Karpas-422 (cell line): ENCODE measurements around the gene AMHR2. TPM values are rescaled to one million over a fixed set of nuclear protein-coding genes. Genes with fewer than 3 reads are reported as not detected.
"Not testable (repeated sequence)": the region's sequence is repeated elsewhere in the genome, so short reads cannot be mapped to it uniquely, and the experiment has no call there.

Experiments
- DNase-seq: peaks from one replicate; pipeline ENCODE4 v3.0.0-alpha.2; 2015
- H2AFZ ChIP-seq: fragments of 200-600 bp; sonication (generic); 2 replicates; pipeline ENCODE4 v1.6.1; 2014; ENCODE audit warnings: antibody characterized with exemption, low read length, mixed read lengths
- H3K27ac ChIP-seq: fragments of 200-600 bp; sonication (generic); 2 replicates; pipeline ENCODE4 v1.5.1; 2014; ENCODE audit warnings: mild to moderate bottlenecking, low read length, moderate library complexity
- H3K27me3 ChIP-seq: fragments of 200-600 bp; sonication (generic); 2 replicates; pipeline ENCODE4 v1.6.1; 2014; ENCODE audit warnings: low read length, mixed read lengths
- H3K36me3 ChIP-seq: fragments of 200-600 bp; sonication (generic); 2 replicates; pipeline ENCODE4 v1.6.1; 2014; ENCODE audit warnings: low read length, mixed read lengths; ENCODE audit not compliant: insufficient read depth
- H3K4me1 ChIP-seq: fragments of 200-600 bp; sonication (generic); 2 replicates; pipeline ENCODE4 v1.6.1; 2014; ENCODE audit warnings: mild to moderate bottlenecking, low read length, mixed read lengths
- H3K4me2 ChIP-seq: fragments of 200-600 bp; sonication (generic); 2 replicates; pipeline ENCODE4 v1.6.1; 2014; ENCODE audit warnings: low read length, low read depth, mild to moderate bottlenecking; ENCODE audit not compliant: poor library complexity, severe bottlenecking
- H3K4me3 ChIP-seq: fragments of 200-600 bp; sonication (generic); 2 replicates; pipeline ENCODE4 v1.5.1; 2014; ENCODE audit warnings: mild to moderate bottlenecking, antibody characterized with exemption, low read length, mixed read lengths
- H3K79me2 ChIP-seq: fragments of 200-600 bp; sonication (generic); 2 replicates; pipeline ENCODE4 v1.6.1; 2014; ENCODE audit warnings: mild to moderate bottlenecking, low read length, mixed read lengths
- H3K9ac ChIP-seq: fragments of 200-600 bp; sonication (generic); 2 replicates; pipeline ENCODE4 v1.6.0; 2014; ENCODE audit warnings: low read length
- H3K9me2 ChIP-seq: fragments of 200-600 bp; sonication (generic), shearing (Covaris generic); replicated peaks from 2 replicates; pipeline ENCODE4 v1.6.0; 2014; ENCODE audit warnings: mild to moderate bottlenecking, low read length, moderate library complexity; ENCODE audit not compliant: insufficient read depth
- H3K9me3 ChIP-seq: fragments of 300-700, 200-600 bp; sonication (generic); 2 replicates; pipeline ENCODE4 v1.6.1; 2014; ENCODE audit warnings: low read length, mixed read lengths
- H4K20me1 ChIP-seq: fragments of 200-600 bp; sonication (generic); 2 replicates; pipeline ENCODE4 v1.6.1; 2014; ENCODE audit warnings: mild to moderate bottlenecking, antibody characterized with exemption, low read length, low read depth; ENCODE audit not compliant: insufficient read depth
- total RNA-seq: library from RNA; depleted of rRNA; stranded (reverse); fragments of >200 nt; shearing (Covaris generic); gene quantifications from 2 replicates; pipeline ENCODE4 v1.2.3, GENCODE V29; 2014; ENCODE audit warnings: low replicate concordance

The AMHR2 gene
- total RNA-seq, 1 experiment from 2014 or later = not detected

DNA sequence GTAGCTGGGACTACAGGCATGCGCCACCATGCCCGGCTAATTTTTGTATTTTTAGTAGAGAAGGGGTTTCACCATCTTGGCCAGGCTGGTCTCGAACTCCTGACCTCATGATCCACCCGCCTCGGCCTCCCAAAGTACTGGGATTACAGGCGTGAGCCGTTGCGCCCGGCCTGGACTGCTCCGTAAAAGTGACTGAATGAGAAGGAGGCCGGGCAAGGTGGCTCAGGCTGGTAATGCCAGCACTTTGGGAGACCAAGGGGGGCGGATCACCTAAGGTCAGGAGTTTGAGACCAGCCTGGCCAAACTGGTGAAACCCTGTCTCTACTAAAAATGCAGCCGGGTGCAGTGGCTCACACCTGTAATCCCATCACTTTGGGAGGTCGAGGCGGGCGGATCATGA is 21.3 kb upstream of the AMHR2 start:
- H4K20me1 ChIP-seq, DNase-seq, H3K9me3 ChIP-seq, H3K9ac ChIP-seq, H2AFZ ChIP-seq, H3K27ac ChIP-seq, H3K27me3 ChIP-seq, H3K36me3 ChIP-seq, H3K4me3 ChIP-seq, H3K9me2 ChIP-seq, H3K4me1 ChIP-seq, H3K4me2 ChIP-seq: not testable (repeated sequence)
- peaks cover 53% of the 10 kb centered on the region for H3K79me2 ChIP-seq

DNA sequence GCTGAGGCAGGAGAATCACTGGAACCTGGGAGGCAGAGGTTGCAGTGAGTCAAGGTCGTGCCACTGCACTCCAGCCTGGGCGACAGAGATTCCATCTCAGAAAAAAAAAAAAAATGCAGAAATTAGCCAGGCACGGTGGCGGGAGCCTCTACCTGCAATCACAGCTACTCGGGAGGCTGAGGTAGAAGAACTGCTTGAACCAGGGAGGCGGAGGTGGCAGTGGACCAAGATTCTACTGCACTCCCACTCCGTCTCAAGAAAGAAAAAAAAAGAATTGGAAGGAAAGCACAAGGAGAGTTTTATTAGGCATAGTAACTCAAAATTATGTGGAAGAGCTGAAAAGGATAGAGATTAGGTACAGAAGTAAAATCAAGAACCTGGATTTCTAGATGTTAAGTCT is 20.8 kb upstream of the AMHR2 start:
- Histone ChIP-seq H3K9me3 (no peaks in the 10 kb centered on the region), H3K27ac (no peak overlapping the region), H3K36me3 (no peaks in the 10 kb centered on the region), H3K4me3 (no peak overlapping the region), H3K4me1 (no peaks in the 10 kb centered on the region), H3K9me2 (no peaks in the 10 kb centered on the region), H4K20me1 (no peaks in the 10 kb centered on the region), H3K27me3 (no peaks in the 10 kb centered on the region), H2AFZ (no peak overlapping the region), H3K9ac (no peak overlapping the region), H3K4me2 (no peak overlapping the region), H3K79me2 (peaks cover 49% of the 10 kb centered on the region)
- DNase-seq = no peak

DNA sequence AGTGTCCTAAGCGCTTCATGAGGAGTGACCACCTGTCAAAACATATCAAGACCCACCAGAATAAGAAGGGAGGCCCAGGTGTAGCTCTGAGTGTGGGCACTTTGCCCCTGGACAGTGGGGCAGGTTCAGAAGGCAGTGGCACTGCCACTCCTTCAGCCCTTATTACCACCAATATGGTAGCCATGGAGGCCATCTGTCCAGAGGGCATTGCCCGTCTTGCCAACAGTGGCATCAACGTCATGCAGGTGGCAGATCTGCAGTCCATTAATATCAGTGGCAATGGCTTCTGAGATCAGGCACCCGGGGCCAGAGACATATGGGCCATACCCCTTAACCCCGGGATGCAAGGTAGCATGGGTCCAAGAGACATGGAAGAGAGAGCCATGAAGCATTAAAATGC is 12.7 kb upstream of the AMHR2 start:
- H3K9ac ChIP-seq = no peak overlapping the region
- no peaks in the 10 kb centered on the region for H4K20me1 ChIP-seq
- no peaks in the 10 kb centered on the region for H3K9me3 ChIP-seq
- H3K36me3 ChIP-seq = peaks cover 20% of the 10 kb centered on the region
- H3K9me2 ChIP-seq = no peaks in the 10 kb centered on the region
- H3K27me3 ChIP-seq = no peaks in the 10 kb centered on the region
- no peak overlapping the region for H2AFZ ChIP-seq
- H3K4me1 ChIP-seq = peaks cover 20% of the 10 kb centered on the region
- no peak for DNase-seq
- no peaks in the 10 kb centered on the region for H3K79me2 ChIP-seq
- H3K4me2 ChIP-seq = no peak overlapping the region
- no peak overlapping the region for H3K27ac ChIP-seq
- H3K4me3 ChIP-seq = no peak overlapping the region

DNA sequence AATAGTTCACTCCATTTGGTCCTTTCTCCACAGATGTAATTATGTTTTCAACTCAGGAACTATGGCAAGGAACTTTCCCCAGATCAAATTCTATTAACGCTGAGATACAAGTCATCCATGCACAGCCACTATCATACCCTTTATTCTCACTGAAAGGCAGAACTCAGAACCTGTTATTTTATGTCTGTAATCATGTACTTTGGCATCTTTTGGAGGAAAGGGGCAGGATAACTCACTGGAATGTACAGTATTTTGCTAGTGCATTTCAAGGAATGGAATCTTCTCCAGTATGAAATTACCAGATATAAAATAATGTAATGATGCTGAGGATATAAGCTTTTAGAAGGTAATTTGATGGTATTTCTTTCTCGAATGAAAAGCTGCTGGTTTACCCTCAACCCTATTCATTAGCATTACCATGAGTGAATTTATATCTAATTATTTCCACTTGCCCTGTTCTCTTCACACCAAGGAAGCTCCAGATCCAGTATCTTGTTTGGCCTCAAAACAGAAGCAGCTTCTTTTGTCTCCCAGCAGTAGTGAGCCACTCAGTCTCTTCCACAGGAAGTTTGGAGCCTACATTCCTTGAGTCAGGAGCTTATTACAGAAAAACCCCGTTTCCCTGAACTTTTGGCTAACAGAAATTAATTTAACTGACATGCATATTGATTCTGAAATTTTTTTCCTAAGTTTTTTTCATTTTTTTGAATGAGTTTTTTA is 10.0 kb upstream of the AMHR2 start:
- Histone ChIP-seq H4K20me1 (no peaks in the 10 kb centered on the region), H3K36me3 (peaks cover 20% of the 10 kb centered on the region), H3K4me2 (no peak overlapping the region), H3K27me3 (no peaks in the 10 kb centered on the region), H3K9me3 (no peaks in the 10 kb centered on the region), H3K9me2 (no peaks in the 10 kb centered on the region), H3K4me1 (peaks cover 20% of the 10 kb centered on the region), H3K27ac (no peak overlapping the region), H3K4me3 (no peak overlapping the region), H2AFZ (no peak overlapping the region), H3K9ac (no peak overlapping the region), H3K79me2 (no peaks in the 10 kb centered on the region)
- no peak for DNase-seq

DNA sequence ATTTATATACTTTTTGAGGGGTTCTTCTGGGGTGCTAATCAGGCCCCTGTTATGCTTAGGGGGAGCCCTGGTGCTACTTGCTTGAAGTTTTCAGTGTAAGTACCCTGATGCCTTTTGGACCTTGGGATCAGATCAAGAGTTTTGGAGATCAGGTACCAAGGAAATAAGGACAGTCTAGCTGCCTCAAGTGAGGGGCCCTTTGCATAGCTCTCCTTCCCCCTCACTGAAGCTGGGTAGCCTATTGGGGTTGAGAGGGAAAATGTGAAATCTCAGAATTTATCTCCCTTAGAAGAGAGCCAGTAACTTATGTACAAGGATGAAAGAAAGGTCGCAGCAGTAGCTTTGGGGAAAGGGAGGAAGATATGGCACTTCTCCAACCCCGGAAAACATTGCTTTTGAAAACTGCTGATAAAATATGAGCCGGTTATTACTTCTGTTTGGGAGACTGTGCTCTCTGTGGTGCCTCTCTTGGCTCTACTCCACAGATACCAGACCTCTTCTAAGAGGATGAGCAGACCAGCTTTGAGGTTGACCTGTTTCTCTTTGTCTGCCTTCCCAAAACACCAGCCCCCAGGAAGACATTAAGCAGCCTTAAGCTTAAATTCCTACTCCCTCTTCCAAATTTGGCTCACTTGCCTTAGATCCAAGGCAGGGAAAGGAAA is 8.8 kb upstream of the AMHR2 start:
- Histone ChIP-seq H3K27me3 (no peaks in the 10 kb centered on the region), H3K9me3 (no peaks in the 10 kb centered on the region), H3K27ac (no peak overlapping the region), H2AFZ (no peak overlapping the region), H3K79me2 (no peaks in the 10 kb centered on the region), H3K4me1 (peaks cover 20% of the 10 kb centered on the region), H4K20me1 (no peaks in the 10 kb centered on the region), H3K9ac (no peak overlapping the region), H3K36me3 (peaks cover 15% of the 10 kb centered on the region), H3K9me2 (no peaks in the 10 kb centered on the region), H3K4me3 (no peak overlapping the region), H3K4me2 (no peak overlapping the region)
- no peak for DNase-seq

DNA sequence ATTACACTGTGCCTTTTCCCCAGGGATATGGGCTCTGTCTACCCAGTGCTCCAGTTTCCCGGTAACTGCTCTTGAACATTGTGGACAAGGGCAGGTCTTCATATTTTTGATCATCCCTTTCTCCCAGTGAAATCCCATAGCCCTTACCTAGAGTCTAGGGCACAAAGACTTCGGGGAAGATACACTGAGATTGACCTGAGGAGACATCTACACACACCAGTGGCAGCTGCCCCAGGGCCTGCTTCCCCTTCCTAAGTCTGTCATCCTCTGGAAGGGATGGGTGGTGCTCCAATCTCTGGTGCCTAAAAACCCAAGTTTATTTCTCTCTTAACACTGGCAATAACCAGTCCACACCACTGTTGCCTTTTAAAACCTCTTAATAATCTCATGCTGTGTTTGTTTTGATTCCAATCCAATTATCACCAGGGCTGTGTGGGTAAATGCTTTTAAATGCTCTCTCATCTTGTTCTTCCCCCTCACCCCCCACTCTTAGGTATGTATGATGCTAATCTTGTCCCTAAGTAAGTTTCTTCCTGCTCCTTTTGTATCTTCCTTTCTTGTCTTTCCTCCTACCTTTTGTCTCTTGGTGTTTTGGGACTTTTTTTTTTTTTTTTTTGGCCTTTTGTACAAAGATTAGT is 7.8 kb upstream of the AMHR2 start:
- DNase-seq, H3K9ac ChIP-seq, H4K20me1 ChIP-seq, H3K4me2 ChIP-seq, H2AFZ ChIP-seq, H3K27me3 ChIP-seq, H3K4me3 ChIP-seq, H3K79me2 ChIP-seq, H3K27ac ChIP-seq, H3K9me2 ChIP-seq, H3K9me3 ChIP-seq: not testable (repeated sequence)
- Histone ChIP-seq H3K36me3 (peaks cover 13% of the 10 kb centered on the region), H3K4me1 (peaks cover 20% of the 10 kb centered on the region)

DNA sequence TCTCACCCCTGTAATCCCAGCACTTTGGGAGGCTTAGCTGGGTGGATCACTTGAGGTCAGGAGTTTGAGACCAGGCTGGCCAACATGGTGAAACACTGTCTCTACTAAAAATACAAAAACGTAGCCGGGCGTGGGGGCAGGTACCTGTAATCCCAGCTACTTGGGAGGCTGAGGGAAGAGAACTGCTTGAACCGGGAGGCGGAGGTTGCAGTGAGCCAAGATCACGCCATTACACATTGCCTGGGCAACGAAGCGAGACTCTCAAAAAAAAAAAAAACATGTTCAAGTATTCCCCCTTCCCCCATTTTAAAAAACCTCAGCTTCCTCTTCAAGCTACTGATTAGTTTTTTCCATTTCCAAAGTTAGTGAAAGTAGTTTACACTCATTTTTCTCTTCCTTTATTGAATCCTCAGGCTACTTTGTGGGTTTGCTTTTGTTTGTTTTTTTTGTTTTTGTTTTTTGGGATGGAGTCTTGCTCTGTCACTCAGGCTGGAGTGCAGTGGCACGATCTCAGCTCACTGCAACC is 6.3 kb upstream of the AMHR2 start:
- not testable (repeated sequence) for H4K20me1 ChIP-seq, H3K9ac ChIP-seq, H3K4me3 ChIP-seq, H2AFZ ChIP-seq, H3K79me2 ChIP-seq, DNase-seq, H3K9me2 ChIP-seq, H3K36me3 ChIP-seq, H3K9me3 ChIP-seq, H3K27me3 ChIP-seq, H3K27ac ChIP-seq, H3K4me2 ChIP-seq
- peaks cover 23% of the 10 kb centered on the region for H3K4me1 ChIP-seq

DNA sequence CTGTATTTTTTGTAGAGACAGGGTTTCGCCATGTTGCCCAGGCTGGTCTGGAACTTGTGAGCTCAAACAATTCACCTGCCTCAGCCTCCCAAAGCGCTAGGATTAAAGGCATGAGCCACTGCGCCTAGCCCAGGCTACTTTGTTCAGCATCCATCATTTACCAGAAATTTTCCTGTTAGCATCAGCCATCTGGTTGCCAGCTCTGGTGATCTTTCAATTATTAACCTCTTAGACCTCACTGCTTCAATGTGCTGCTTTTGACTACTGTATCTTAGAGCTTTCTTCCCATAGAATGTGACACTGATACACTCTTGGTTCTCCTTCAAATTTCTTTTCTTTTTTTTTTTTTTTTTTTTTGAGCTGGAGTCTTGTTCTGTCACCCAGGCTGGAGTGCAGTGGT is 5.4 kb upstream of the AMHR2 start:
- Histone ChIP-seq H4K20me1 (no peaks in the 10 kb centered on the region), H3K4me1 (peaks cover 15% of the 10 kb centered on the region), H3K4me3 (no peak overlapping the region), H3K9me2 (no peaks in the 10 kb centered on the region), H3K9ac (no peak overlapping the region), H3K4me2 (no peak overlapping the region), H3K27me3 (no peaks in the 10 kb centered on the region), H3K79me2 (no peaks in the 10 kb centered on the region), H3K27ac (no peak overlapping the region), H3K36me3 (peaks cover 9% of the 10 kb centered on the region), H2AFZ (no peak overlapping the region), H3K9me3 (no peaks in the 10 kb centered on the region)
- no peak for DNase-seq
